SKM-1 (cell line): ENCODE results near the gene AMZ2.

Source experiments
- DNase-seq: peaks from one replicate; lab custom pipeline; 2025; ENCODE audit not compliant: unreplicated experiment; lab: John Stamatoyannopoulos, UW

AMZ2 gene

GRCh38 chr17:68290268-68290954, 42.6 kb downstream of the AMZ2 start:
- no peak for DNase-seq

GRCh38 chr17:68290955-68291835, 43.4 kb downstream of the AMZ2 start, which contains the start of the genes ARSG and SLC16A6:
TSS of gene ARSG (plus strand) at chr17:68291495. CDS start at chr17:68307494, 15,999 bp downstream.
TSS of gene SLC16A6 (minus strand) at chr17:68291127. CDS start at chr17:68278320, 12,807 bp downstream.
- no peak for DNase-seq

- DNase-seq: peak; percentile 84
Measured at GRCh38 chr17:68291836-68292688, 44.2 kb downstream of the AMZ2 start.

GRCh38 chr17:68292689-68293040, 44.8 kb downstream of the AMZ2 start:
- no peak for DNase-seq

- DNase-seq: no peak
Measured at GRCh38 chr17:68293490-68294195, 45.8 kb downstream of the AMZ2 start.

- no peak for DNase-seq
Measured at GRCh38 chr17:68294196-68294555, 46.3 kb downstream of the AMZ2 start.

- DNase-seq: no peak
Measured at GRCh38 chr17:68294617-68295016, 46.8 kb downstream of the AMZ2 start.

GRCh38 chr17:68295086-68295485, 47.2 kb downstream of the AMZ2 start:
- DNase-seq: no peak

GRCh38 chr17:68296217-68297191, 48.7 kb downstream of the AMZ2 start:
- DNase-seq: no peak

- DNase-seq: no peak
Measured at GRCh38 chr17:68297195-68297594, 49.4 kb downstream of the AMZ2 start.

- DNase-seq: no peak
Measured at GRCh38 chr17:68298601-68299000, 50.8 kb downstream of the AMZ2 start.

- no peak for DNase-seq
Measured at GRCh38 chr17:68299817-68300216, 52.0 kb downstream of the AMZ2 start.

GRCh38 chr17:68301438-68301959, 53.7 kb downstream of the AMZ2 start:
- no peak for DNase-seq

GRCh38 chr17:68302066-68302564, 54.3 kb downstream of the AMZ2 start:
- DNase-seq: no peak

GRCh38 chr17:68302666-68303065, 54.8 kb downstream of the AMZ2 start:
- no peak for DNase-seq

GRCh38 chr17:68304706-68305105, 56.9 kb downstream of the AMZ2 start:
- no peak for DNase-seq

GRCh38 chr17:68305142-68305541, 57.3 kb downstream of the AMZ2 start:
- no peak for DNase-seq
